ENCODE data around the gene ATP1A2.

- TF ChIP-seq CTCF (IDR thresholded peaks at IDR 0.05) (no peak), EZH2 (IDR thresholded peaks at IDR 0.05; ENCODE audit: borderline replicate concordance, insufficient read depth, low read depth, low read length, poor library complexity, severe bottlenecking) (no peak)
Observed at GRCh38 chr1:160131803-160132565, 16.4 kb downstream of the ATP1A2 start.
